ENCODE measurements around the gene USP26. TPM values are rescaled to one million over a fixed set of nuclear protein-coding genes. Genes with fewer than 3 reads are reported as not detected.

The USP26 gene, protein sequence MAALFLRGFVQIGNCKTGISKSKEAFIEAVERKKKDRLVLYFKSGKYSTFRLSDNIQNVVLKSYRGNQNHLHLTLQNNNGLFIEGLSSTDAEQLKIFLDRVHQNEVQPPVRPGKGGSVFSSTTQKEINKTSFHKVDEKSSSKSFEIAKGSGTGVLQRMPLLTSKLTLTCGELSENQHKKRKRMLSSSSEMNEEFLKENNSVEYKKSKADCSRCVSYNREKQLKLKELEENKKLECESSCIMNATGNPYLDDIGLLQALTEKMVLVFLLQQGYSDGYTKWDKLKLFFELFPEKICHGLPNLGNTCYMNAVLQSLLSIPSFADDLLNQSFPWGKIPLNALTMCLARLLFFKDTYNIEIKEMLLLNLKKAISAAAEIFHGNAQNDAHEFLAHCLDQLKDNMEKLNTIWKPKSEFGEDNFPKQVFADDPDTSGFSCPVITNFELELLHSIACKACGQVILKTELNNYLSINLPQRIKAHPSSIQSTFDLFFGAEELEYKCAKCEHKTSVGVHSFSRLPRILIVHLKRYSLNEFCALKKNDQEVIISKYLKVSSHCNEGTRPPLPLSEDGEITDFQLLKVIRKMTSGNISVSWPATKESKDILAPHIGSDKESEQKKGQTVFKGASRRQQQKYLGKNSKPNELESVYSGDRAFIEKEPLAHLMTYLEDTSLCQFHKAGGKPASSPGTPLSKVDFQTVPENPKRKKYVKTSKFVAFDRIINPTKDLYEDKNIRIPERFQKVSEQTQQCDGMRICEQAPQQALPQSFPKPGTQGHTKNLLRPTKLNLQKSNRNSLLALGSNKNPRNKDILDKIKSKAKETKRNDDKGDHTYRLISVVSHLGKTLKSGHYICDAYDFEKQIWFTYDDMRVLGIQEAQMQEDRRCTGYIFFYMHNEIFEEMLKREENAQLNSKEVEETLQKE
- not detected for total RNA-seq
- polyA plus RNA-seq = not detected

DNA sequence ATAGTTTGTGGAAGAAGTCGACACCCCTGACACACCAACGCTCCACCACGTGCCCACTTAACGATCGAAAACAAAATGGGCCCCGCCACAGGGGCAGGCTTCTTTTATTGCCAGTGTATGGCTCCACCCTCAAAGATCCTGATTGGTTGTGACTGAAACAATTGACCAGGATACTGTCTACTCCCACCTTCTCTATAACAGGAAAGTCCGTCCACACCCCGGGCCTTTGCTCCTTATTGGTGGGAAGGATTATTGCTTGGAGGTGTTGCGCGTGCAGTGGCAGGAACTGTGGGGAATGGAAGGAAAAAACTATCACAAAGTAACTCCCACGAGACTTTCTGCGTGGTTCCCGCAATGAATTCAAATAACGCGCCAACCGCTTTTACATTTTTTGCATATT lies at the start of gene USP26:
TSS of gene USP26 (minus strand) at position 79 of the 400 bp plus-strand sequence. CDS start 68,889 bp downstream, outside the sequence.
- no peaks in the 10 kb centered on the region for H3K36me3 ChIP-seq (ENCODE audit: insufficient read depth, low read length)
- H3K4me1 ChIP-seq (ENCODE audit: insufficient read depth, low read length) = no peaks in the 10 kb centered on the region
- DNase-seq = no peak
- Mint-ChIP-seq H3K27me3 (no peaks in the 10 kb centered on the region), H3K27ac (no peak within 1 kb of the TSS), H3K9me3 (no peaks in the 10 kb centered on the region), H3K4me3 (no peak within 1 kb of the TSS), H3K36me3 (no peaks in the 10 kb centered on the region), H3K4me1 (no peaks in the 10 kb centered on the region)
- H3K4me3 ChIP-seq (ENCODE audit: low read length in 2 of 2) = no peak within 1 kb of the TSS
- H3K27ac ChIP-seq (ENCODE audit: low read depth, low read length) = no peak within 1 kb of the TSS
- intact Hi-C loops (cut with micrococcal nuclease) = no loop called here
- ChIA-PET POLR2A (ENCODE audit: partially characterized antibody) (no interaction called here), CTCF (ENCODE audit: partially characterized antibody) (no interaction called here)
- H3K27me3 ChIP-seq (ENCODE audit: insufficient read depth, low read length) = no peaks in the 10 kb centered on the region
- no peaks in the 10 kb centered on the region for H3K9me3 ChIP-seq (ENCODE audit: control insufficient read depth in 1 of 2, low read length in 2 of 2)

GRCh38 chrX:133134282-133134681 lies 37.4 kb upstream of the USP26 start:
- peaks cover 1 to 2% of the 10 kb centered on the region in 2 donors for H3K27me3 Mint-ChIP-seq
- H3K4me1 ChIP-seq (ENCODE audit: insufficient read depth, low read length) = no peaks in the 10 kb centered on the region
- no peaks in the 10 kb centered on the region for H3K36me3 ChIP-seq (ENCODE audit: insufficient read depth, low read length)
- no peaks in the 10 kb centered on the region for H3K36me3 Mint-ChIP-seq
- no peak overlapping the region for H3K27ac Mint-ChIP-seq
- intact Hi-C loops (cut with micrococcal nuclease) = no loop called here
- no peak overlapping the region for H3K4me3 ChIP-seq (ENCODE audit: low read length in 2 of 2)
- no peaks in the 10 kb centered on the region for H3K9me3 Mint-ChIP-seq
- H3K27ac ChIP-seq (ENCODE audit: low read depth, low read length) = no peak overlapping the region
- no peaks in the 10 kb centered on the region for H3K4me1 Mint-ChIP-seq
- ChIA-PET POLR2A (ENCODE audit: partially characterized antibody) (no interaction called here), CTCF (ENCODE audit: partially characterized antibody) (no interaction called here)
- no peak for DNase-seq
- no peaks in the 10 kb centered on the region for H3K27me3 ChIP-seq (ENCODE audit: insufficient read depth, low read length)
- H3K4me3 Mint-ChIP-seq = no peak overlapping the region
- H3K9me3 ChIP-seq (ENCODE audit: control insufficient read depth in 1 of 2, low read length in 2 of 2) = no peaks in the 10 kb centered on the region

- ChIA-PET POLR2A (ENCODE audit: partially characterized antibody) (no interaction called here), CTCF (ENCODE audit: partially characterized antibody) (no interaction called here)
- no peaks in the 10 kb centered on the region for H3K36me3 Mint-ChIP-seq
- H3K4me3 ChIP-seq (ENCODE audit: low read length in 2 of 2) = no peak overlapping the region
- H3K9me3 ChIP-seq (ENCODE audit: control insufficient read depth in 1 of 2, low read length in 2 of 2) = no peaks in the 10 kb centered on the region
- H3K27ac Mint-ChIP-seq = no peak overlapping the region
- no peaks in the 10 kb centered on the region for H3K27me3 Mint-ChIP-seq
- H3K27me3 ChIP-seq (ENCODE audit: insufficient read depth, low read length) = no peaks in the 10 kb centered on the region
- no peaks in the 10 kb centered on the region for H3K36me3 ChIP-seq (ENCODE audit: insufficient read depth, low read length)
- no peak overlapping the region for H3K27ac ChIP-seq (ENCODE audit: low read depth, low read length)
- H3K9me3 Mint-ChIP-seq = no peaks in the 10 kb centered on the region
- no peaks in the 10 kb centered on the region for H3K4me1 Mint-ChIP-seq
- no peak overlapping the region for H3K4me3 Mint-ChIP-seq
- no peaks in the 10 kb centered on the region for H3K4me1 ChIP-seq (ENCODE audit: insufficient read depth, low read length)
- DNase-seq = no peak
- intact Hi-C loops (cut with micrococcal nuclease) = no loop called here
These were observed 23.5 kb upstream of the USP26 start for GRCh38 chrX:133120406-133120805.

GRCh38 chrX:133094098-133094731 lies 2.7 kb downstream of the USP26 start:
- no peak overlapping the region for H3K27ac ChIP-seq (ENCODE audit: low read depth, low read length)
- H3K36me3 Mint-ChIP-seq = no peaks in the 10 kb centered on the region
- no peaks in the 10 kb centered on the region for H3K4me1 Mint-ChIP-seq
- CTCF ChIA-PET (ENCODE audit: partially characterized antibody) = no interaction called here
- no peak overlapping the region for H3K4me3 Mint-ChIP-seq
- no peaks in the 10 kb centered on the region for H3K9me3 ChIP-seq (ENCODE audit: control insufficient read depth in 1 of 2, low read length in 2 of 2)
- no peak for DNase-seq
- H3K9me3 Mint-ChIP-seq = no peaks in the 10 kb centered on the region
- H3K27ac Mint-ChIP-seq = no peak overlapping the region
- POLR2A ChIA-PET (ENCODE audit: partially characterized antibody) = no interaction called here
- H3K27me3 ChIP-seq (ENCODE audit: insufficient read depth, low read length) = no peaks in the 10 kb centered on the region
- H3K36me3 ChIP-seq (ENCODE audit: insufficient read depth, low read length) = no peaks in the 10 kb centered on the region
- intact Hi-C loops (cut with micrococcal nuclease) = no loop called here
- no peaks in the 10 kb centered on the region for H3K27me3 Mint-ChIP-seq
- no peaks in the 10 kb centered on the region for H3K4me1 ChIP-seq (ENCODE audit: insufficient read depth, low read length)
- no peak overlapping the region for H3K4me3 ChIP-seq (ENCODE audit: low read length in 2 of 2)

DNA sequence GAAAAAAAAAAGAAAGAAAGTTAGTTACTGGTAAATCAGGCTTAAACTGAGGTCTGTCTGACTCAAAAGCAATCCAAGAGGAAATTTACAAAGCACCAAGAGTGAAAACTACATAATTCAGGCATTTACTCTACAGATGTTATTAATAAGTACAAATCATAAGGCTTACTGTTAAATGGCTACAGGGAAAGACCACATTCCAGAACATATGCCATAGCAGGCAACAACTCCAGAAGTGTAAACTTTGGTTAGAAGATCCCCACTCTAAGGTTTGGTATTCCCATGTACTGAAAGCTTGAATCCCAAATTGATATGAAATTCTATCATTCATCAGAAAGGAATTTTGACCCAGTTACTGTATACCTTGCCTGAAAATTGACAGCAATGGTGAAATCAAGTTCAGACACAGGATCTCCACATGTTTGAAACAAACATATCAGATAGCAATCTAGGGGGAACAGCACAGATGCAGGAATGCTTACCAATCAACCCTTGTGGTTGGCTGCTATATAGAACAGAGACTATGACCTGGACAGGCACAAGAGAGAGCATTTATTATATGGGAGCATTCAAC lies 6.6 kb downstream of the USP26 start:
- H3K36me3 ChIP-seq (ENCODE audit: insufficient read depth, low read length) = no peaks in the 10 kb centered on the region
- H3K36me3 Mint-ChIP-seq = no peaks in the 10 kb centered on the region
- ChIA-PET CTCF (ENCODE audit: partially characterized antibody) (no interaction called here), POLR2A (ENCODE audit: partially characterized antibody) (no interaction called here)
- no peak overlapping the region for H3K27ac ChIP-seq (ENCODE audit: low read depth, low read length)
- H3K4me3 Mint-ChIP-seq = no peak overlapping the region
- no peaks in the 10 kb centered on the region for H3K27me3 Mint-ChIP-seq
- H3K4me3 ChIP-seq (ENCODE audit: low read length in 2 of 2) = no peak overlapping the region
- H3K4me1 Mint-ChIP-seq = no peaks in the 10 kb centered on the region
- no peaks in the 10 kb centered on the region for H3K9me3 Mint-ChIP-seq
- no peaks in the 10 kb centered on the region for H3K27me3 ChIP-seq (ENCODE audit: insufficient read depth, low read length)
- no peak for DNase-seq
- intact Hi-C loops (cut with micrococcal nuclease) = no loop called here
- no peak overlapping the region for H3K27ac Mint-ChIP-seq
- H3K4me1 ChIP-seq (ENCODE audit: insufficient read depth, low read length) = no peaks in the 10 kb centered on the region
- no peaks in the 10 kb centered on the region for H3K9me3 ChIP-seq (ENCODE audit: control insufficient read depth in 1 of 2, low read length in 2 of 2)

DNA sequence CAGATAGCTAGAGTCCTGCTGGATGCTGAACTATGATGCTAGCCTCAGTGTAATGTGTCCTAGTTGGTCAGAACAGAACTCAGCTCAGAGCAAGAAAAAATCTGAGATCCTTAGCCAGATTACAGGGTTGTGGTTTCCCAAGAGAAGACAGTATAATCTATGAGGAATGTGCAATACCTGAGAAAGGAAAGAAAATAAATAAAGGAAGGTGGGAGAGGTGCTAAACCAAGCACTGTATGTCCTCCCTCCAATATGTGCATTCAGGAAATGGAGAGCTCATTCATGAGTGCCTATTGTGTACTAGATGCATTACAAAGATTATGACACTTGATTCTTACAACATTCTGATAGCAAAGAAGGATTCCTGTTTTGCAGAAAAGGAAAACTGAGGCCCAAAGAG lies 7.5 kb downstream of the USP26 start:
- no peak for DNase-seq
- Histone ChIP-seq H3K27ac (ENCODE audit: low read depth, low read length) (no peak overlapping the region), H3K36me3 (ENCODE audit: insufficient read depth, low read length) (no peaks in the 10 kb centered on the region), H3K4me1 (ENCODE audit: insufficient read depth, low read length) (no peaks in the 10 kb centered on the region), H3K9me3 (ENCODE audit: control insufficient read depth in 1 of 2, low read length in 2 of 2) (no peaks in the 10 kb centered on the region), H3K27me3 (ENCODE audit: insufficient read depth, low read length) (no peaks in the 10 kb centered on the region), H3K4me3 (ENCODE audit: low read length in 2 of 2) (no peak overlapping the region)
- Mint-ChIP-seq H3K27me3 (no peaks in the 10 kb centered on the region), H3K27ac (no peak overlapping the region), H3K4me3 (no peak overlapping the region), H3K4me1 (no peaks in the 10 kb centered on the region), H3K36me3 (no peaks in the 10 kb centered on the region), H3K9me3 (no peaks in the 10 kb centered on the region)
- intact Hi-C loops (cut with micrococcal nuclease) = no loop called here
- POLR2A ChIA-PET (ENCODE audit: partially characterized antibody) = no interaction called here
- CTCF ChIA-PET (ENCODE audit: partially characterized antibody) = no interaction called here

GRCh38 chrX:133085785-133086184 lies 11.1 kb downstream of the USP26 start:
- Mint-ChIP-seq H3K27ac (no peak overlapping the region), H3K9me3 (no peaks in the 10 kb centered on the region), H3K27me3 (no peaks in the 10 kb centered on the region), H3K36me3 (no peaks in the 10 kb centered on the region), H3K4me3 (no peak overlapping the region), H3K4me1 (peaks cover 0 to 5% (median 2%) of the 10 kb centered on the region in 4 donors)
- Histone ChIP-seq H3K4me3 (ENCODE audit: low read length in 2 of 2) (no peak overlapping the region), H3K9me3 (ENCODE audit: control insufficient read depth in 1 of 2, low read length in 2 of 2) (no peaks in the 10 kb centered on the region), H3K36me3 (ENCODE audit: insufficient read depth, low read length) (no peaks in the 10 kb centered on the region), H3K4me1 (ENCODE audit: insufficient read depth, low read length) (no peaks in the 10 kb centered on the region), H3K27ac (ENCODE audit: low read depth, low read length) (no peak overlapping the region), H3K27me3 (ENCODE audit: insufficient read depth, low read length) (no peaks in the 10 kb centered on the region)
- intact Hi-C loops (cut with micrococcal nuclease) = no loop called here
- CTCF ChIA-PET (ENCODE audit: partially characterized antibody) = no interaction called here
- POLR2A ChIA-PET (ENCODE audit: partially characterized antibody) = no interaction called here
- no peak for DNase-seq
